Activated naive CD8-positive, alpha-beta T cell (primary cell): ENCODE results near the gene MPO.

Source experiments
- H3K27ac Mint-ChIP-seq: one replicate; pipeline ENCODE4 v1.8.0; 2021; ENCODE audit warnings: mixed read lengths
- H3K27me3 Mint-ChIP-seq: one replicate; pipeline ENCODE4 v1.8.0; 2021; ENCODE audit warnings: mixed read lengths
- H3K36me3 Mint-ChIP-seq: one replicate; pipeline ENCODE4 v1.8.0; 2021; ENCODE audit warnings: mixed read lengths
- H3K4me1 Mint-ChIP-seq: one replicate; pipeline ENCODE4 v1.8.0; 2021; ENCODE audit warnings: low read depth, mixed read lengths
- H3K4me3 Mint-ChIP-seq: one replicate; pipeline ENCODE4 v1.8.0; 2021; ENCODE audit warnings: mild to moderate bottlenecking, mixed read lengths
- H3K9me3 Mint-ChIP-seq: one replicate; pipeline ENCODE4 v1.8.0; 2021; ENCODE audit warnings: low read depth, mixed read lengths

MPO gene

GRCh38 chr17:58313815-58314705 is 33.3 kb upstream of the MPO start:
- H3K27ac Mint-ChIP-seq, result no peak overlapping the region
- H3K4me3 Mint-ChIP-seq, result no peak overlapping the region
- H3K36me3 Mint-ChIP-seq, result peaks cover 2% of the 10 kb centered on the region
- H3K4me1 Mint-ChIP-seq, result peaks cover 12% of the 10 kb centered on the region
- no peaks in the 10 kb centered on the region for H3K9me3 Mint-ChIP-seq
- H3K27me3 Mint-ChIP-seq, result no peaks in the 10 kb centered on the region

DNA sequence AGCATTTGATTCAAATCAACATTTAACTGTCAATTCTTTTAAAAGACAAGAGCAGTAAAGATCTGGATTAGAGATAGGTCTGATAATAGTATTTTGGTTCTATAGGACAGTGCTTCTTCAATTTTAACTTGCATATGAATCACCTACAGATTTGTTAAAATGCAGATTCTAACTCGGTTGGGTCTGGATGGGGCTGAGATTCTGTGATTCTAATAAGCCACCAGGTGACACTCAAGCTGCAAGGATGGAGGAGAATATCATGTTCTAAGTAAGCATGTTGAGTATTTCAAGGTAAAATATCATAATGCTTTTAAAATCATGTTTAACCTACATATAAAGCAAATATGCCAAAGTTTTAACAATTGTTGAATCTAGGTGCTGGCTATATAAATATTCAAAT is 32.1 kb upstream of the MPO start:
- H3K9me3 Mint-ChIP-seq, result no peaks in the 10 kb centered on the region
- H3K4me3 Mint-ChIP-seq, result peak overlapping the region; percentile 10
- H3K4me1 Mint-ChIP-seq, result peaks cover 7% of the 10 kb centered on the region
- H3K27me3 Mint-ChIP-seq, result no peaks in the 10 kb centered on the region
- H3K27ac Mint-ChIP-seq, result no peak overlapping the region
- H3K36me3 Mint-ChIP-seq, result peaks cover 2% of the 10 kb centered on the region

- Mint-ChIP-seq H3K27ac (no peak overlapping the region), H3K36me3 (peaks cover 5% of the 10 kb centered on the region), H3K4me3 (no peak overlapping the region), H3K27me3 (no peaks in the 10 kb centered on the region), H3K9me3 (no peaks in the 10 kb centered on the region), H3K4me1 (no peaks in the 10 kb centered on the region)
Measured at GRCh38 chr17:58312021-58312630, 31.4 kb upstream of the MPO start.

- Mint-ChIP-seq H3K27me3 (no peaks in the 10 kb centered on the region), H3K9me3 (no peaks in the 10 kb centered on the region), H3K4me1 (no peaks in the 10 kb centered on the region), H3K27ac (no peak overlapping the region), H3K4me3 (no peak overlapping the region), H3K36me3 (peaks cover 7% of the 10 kb centered on the region)
Measured at GRCh38 chr17:58311429-58311894, 30.7 kb upstream of the MPO start.

- no peak overlapping the region for H3K4me3 Mint-ChIP-seq
- H3K27ac Mint-ChIP-seq, result no peak overlapping the region
Measured at GRCh38 chr17:58310511-58311428, 30.0 kb upstream of the MPO start.

GRCh38 chr17:58309918-58310259 is 29.2 kb upstream of the MPO start:
- Mint-ChIP-seq H3K4me3 (no peak overlapping the region), H3K27ac (no peak overlapping the region), H3K4me1 (no peaks in the 10 kb centered on the region), H3K36me3 (peaks cover 7% of the 10 kb centered on the region), H3K27me3 (no peaks in the 10 kb centered on the region), H3K9me3 (no peaks in the 10 kb centered on the region)

More at GRCh38 chr17:58310511-58311428, 30.0 kb upstream of the MPO start:
- Mint-ChIP-seq H3K27me3 (no peaks in the 10 kb centered on the region), H3K9me3 (no peaks in the 10 kb centered on the region), H3K4me1 (no peaks in the 10 kb centered on the region), H3K36me3 (peaks cover 7% of the 10 kb centered on the region)

DNA sequence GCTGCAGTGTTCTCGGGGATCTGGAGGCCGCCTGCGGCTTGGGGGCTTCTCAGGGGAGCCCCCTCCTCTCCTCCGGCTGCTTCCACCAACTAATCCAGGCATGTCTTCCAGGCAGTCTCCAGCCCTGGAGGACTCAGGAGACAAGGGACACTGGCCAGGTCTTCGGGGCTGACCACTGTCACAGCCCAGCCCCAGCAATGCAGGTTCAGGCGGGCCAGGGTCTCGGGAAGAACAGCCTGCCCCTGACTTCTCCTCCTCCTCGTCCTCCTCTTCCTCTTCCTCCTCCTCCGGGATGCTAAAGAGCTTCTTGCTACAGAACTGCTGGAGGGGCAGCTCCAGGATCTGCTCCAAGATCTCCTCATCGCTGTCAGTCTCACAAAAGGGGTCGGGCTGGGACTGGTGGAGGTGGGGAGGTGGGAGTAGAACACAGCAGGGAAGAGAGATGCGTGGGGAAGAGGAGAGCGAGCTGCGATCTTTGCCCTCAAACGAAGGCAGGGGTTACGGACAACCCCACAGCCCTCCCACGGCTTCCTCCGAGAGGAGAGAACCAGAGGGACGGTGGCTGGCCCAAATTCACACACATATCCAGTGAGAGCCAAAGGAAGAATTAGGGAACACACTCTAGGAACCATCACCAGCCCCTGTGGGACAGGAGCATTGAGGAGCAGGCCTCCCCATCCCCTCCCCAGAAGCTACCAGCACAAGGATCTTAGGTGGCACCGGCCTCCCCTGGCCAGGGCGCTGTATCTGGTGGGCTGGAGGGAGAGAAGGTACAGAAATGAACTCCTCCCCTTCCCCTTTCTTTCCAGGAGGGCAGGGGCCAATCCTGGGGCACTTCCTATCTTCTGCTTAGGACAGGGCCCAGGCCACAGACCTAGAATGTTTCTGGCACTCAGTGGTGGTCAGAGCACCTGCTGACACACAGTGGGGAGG is 28.5 kb upstream of the MPO start:
- Mint-ChIP-seq H3K27ac (no peak overlapping the region), H3K9me3 (no peaks in the 10 kb centered on the region), H3K4me1 (peaks cover under 1% of the 10 kb centered on the region), H3K4me3 (no peak overlapping the region), H3K27me3 (no peaks in the 10 kb centered on the region), H3K36me3 (peaks cover 7% of the 10 kb centered on the region)

DNA sequence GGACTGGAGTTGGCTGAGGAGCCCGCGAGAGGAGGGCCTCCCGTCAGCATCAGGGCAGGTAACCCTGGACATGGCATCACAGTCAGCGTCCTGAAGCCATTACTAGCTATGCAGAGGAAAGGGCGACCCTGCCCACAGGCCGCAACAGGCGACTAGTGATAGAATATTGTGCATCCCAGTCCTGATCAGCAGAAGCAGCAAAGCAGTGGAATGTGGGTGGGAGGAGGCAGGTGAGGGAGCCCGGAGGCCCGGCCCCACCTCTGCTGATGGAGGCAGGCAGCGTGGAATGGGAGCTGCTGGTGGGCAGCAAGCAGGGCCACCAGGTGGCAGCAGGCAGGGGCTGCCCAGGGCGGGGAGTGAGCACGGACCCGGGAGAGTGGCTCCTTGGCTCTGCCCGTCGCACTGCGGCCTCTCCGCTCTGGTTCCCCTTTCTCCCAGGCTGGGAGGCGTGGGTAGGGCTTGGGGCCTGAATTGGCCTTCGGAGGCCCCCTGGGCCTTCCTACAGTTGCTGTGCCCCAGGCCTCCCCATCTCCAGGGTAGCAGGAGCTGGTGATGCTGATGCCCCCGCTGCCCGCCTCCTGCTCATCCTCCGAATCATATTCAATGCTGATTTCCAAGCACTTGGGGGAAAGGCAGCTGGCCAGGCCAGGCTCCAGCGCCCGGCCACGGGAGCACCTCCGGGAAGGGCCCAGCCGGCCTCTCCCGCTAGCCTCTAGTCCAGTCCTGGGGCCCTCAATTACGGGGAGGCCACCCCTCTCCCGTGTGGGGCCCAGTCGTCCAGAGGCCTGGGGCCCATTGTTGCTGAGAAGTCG is 27.6 kb upstream of the MPO start:
- peaks cover 7% of the 10 kb centered on the region for H3K36me3 Mint-ChIP-seq
- no peak overlapping the region for H3K27ac Mint-ChIP-seq

GRCh38 chr17:58307468-58308172 is 26.9 kb upstream of the MPO start:
- Mint-ChIP-seq H3K9me3 (no peaks in the 10 kb centered on the region), H3K27ac (no peak overlapping the region), H3K4me3 (no peak overlapping the region), H3K36me3 (peaks cover 7% of the 10 kb centered on the region), H3K4me1 (peaks cover 2% of the 10 kb centered on the region), H3K27me3 (no peaks in the 10 kb centered on the region)

More for the DNA sequence above, 27.6 kb upstream of the MPO start:
- Mint-ChIP-seq H3K4me3 (no peak overlapping the region), H3K4me1 (peaks cover 2% of the 10 kb centered on the region), H3K9me3 (no peaks in the 10 kb centered on the region), H3K27me3 (no peaks in the 10 kb centered on the region)

DNA sequence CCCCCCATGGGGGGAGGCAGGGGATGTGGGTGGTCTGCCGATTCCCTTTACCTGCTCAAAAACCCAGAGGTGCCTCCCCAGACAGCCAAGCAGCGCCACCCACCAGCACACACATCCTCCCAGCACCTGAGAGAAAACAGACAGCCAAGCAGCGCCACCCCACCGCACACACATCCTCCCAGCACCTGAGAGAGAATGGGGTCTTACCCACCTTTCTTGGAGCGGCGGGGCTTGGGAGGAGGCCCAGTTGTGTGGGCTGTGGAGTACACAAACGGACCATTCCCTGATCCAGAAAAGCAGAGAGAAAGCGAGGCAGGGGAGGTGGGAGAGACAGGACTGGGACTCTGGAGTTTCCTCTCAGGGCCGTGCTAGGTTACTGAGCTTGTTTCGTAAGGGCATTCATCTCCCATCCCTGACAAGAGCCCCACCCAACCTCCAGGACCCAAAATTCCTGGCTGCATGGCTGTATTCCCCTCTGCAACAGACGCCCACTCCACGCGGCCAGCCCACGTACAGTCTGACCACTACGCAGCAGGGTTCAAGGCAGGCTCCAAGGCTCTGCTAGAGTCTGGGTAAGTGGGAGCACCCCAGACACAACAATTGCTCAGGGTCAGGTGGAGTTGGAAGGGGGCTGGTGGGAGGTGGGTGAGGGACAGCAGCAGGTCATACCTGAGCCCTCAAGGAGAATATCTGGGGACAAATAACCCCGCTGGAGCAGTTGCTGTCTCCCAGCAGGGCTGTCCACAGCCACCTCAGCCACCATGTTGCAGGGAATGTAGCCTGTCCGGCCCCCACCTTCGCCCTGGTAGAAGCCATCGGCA is 25.6 kb upstream of the MPO start:
- H3K4me3 Mint-ChIP-seq, result no peak overlapping the region
- peaks cover 7% of the 10 kb centered on the region for H3K36me3 Mint-ChIP-seq
- peaks cover 2% of the 10 kb centered on the region for H3K4me1 Mint-ChIP-seq
- no peaks in the 10 kb centered on the region for H3K27me3 Mint-ChIP-seq
- no peaks in the 10 kb centered on the region for H3K9me3 Mint-ChIP-seq
- H3K27ac Mint-ChIP-seq, result no peak overlapping the region

GRCh38 chr17:58305626-58306025 is 24.9 kb upstream of the MPO start:
- Mint-ChIP-seq H3K9me3 (no peaks in the 10 kb centered on the region), H3K27ac (no peak overlapping the region), H3K36me3 (peaks cover 7% of the 10 kb centered on the region), H3K4me3 (no peak overlapping the region), H3K4me1 (peaks cover 2% of the 10 kb centered on the region), H3K27me3 (no peaks in the 10 kb centered on the region)

GRCh38 chr17:58304750-58305486 is 24.2 kb upstream of the MPO start:
- Mint-ChIP-seq H3K27ac (no peak overlapping the region), H3K4me3 (no peak overlapping the region), H3K9me3 (no peaks in the 10 kb centered on the region), H3K36me3 (peaks cover 6% of the 10 kb centered on the region), H3K27me3 (no peaks in the 10 kb centered on the region), H3K4me1 (peaks cover 2% of the 10 kb centered on the region)
